HG03108 (cell line): ENCODE results near the gene NACC2.

Source experiments
- ATAC-seq: cut with Tn5 transposase; IDR thresholded peaks from one replicate; pipeline ENCODE4 v1.9.1; 2021; ENCODE audit warnings: moderate library complexity; ENCODE audit not compliant: unreplicated experiment

Gene NACC2

GRCh38 chr9:136002881-136003280 lies 92.2 kb downstream of the NACC2 start:
- ATAC-seq, result no peak

- no peak for ATAC-seq
These were observed 92.9 kb downstream of the NACC2 start for GRCh38 chr9:136002215-136002614.

DNA sequence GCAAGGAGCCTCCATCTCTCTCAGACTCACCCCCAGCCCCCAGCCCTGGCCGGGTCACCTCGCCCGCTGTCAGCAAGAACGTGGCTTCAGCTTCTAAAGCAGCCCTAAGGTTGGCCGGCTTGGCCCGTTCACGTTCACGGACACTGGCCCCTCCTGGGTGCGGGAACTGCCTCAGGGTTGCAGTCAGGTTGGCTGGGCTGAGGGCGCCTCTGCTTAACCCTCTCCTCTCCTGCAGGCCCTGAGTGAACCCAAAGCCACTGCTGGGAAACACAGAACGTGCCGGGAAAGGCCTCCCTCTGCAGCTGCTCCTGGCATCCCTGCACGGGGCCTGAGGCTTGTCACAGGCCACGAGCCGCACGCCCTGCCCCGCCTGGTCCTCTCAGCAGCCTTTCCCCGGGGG lies 93.9 kb downstream of the NACC2 start:
- no peak for ATAC-seq

GRCh38 chr9:135998410-135999071 lies 96.5 kb downstream of the NACC2 start:
- no peak for ATAC-seq

DNA sequence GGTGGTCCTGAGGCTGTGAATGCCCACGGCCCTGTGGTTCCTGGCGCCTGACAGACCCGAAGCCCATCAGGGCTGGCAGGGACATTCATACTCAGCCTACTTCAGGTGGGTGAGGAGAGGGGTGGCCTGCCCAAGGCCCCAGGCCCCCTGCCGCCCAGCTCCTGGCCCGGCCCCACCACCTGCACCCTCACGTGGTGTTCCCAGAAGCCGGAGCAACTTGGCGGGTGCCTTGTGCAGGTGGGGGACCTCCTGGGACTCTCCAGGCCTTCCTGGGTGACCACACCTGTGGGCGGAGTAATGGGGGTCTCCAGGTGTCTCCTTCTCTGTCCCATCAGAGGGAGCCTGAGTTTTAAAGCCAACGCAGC lies 97.1 kb downstream of the NACC2 start:
- ATAC-seq, result no peak

GRCh38 chr9:135997090-135998015 lies 97.7 kb downstream of the NACC2 start:
- ATAC-seq, result no peak

DNA sequence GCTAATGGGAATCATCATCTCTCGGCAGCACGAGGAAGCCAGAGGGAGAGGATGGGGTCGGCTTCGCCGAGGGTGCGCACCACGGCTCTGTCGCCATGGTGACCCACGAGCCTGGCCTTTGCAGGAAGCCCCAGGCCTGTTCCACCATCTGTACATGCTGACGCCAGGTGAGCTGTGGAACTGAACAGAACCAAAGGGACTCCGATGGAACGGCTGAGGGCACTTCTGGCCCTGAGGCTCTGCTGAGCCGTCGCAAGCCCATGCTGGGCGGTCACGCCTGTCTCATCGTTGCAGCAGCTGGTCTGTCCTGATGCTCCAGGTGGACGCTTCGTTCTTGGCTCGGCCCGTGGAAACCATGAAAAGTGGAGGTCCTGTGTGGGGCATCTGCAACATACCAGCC lies 99.3 kb downstream of the NACC2 start:
- ATAC-seq, result no peak

GRCh38 chr9:135994501-135995192 lies 100.4 kb downstream of the NACC2 start:
- no peak for ATAC-seq

GRCh38 chr9:135993765-135994500 lies 101.2 kb downstream of the NACC2 start:
- no peak for ATAC-seq

DNA sequence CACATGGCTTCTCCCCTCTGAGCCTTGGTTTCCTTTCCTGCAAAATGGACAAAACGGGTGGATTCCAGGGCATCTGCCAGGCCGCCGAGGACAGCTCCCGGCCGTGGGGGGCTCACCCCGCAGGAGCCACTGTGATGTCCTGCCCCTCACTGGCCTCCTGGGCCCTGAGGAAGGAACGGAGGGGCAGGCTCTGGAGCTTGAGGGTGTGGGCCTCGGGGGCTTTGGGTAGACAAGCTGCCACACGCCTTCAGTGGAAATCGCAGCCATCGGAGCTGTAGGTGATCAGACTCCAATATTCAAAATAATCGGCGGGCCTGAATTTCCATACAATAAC lies 101.7 kb downstream of the NACC2 start:
- ATAC-seq, result no peak

GRCh38 chr9:135992486-135993408 lies 102.3 kb downstream of the NACC2 start:
- no peak for ATAC-seq

- ATAC-seq, result no peak
These were observed 103.3 kb downstream of the NACC2 start for GRCh38 chr9:135991771-135992170.

- no peak for ATAC-seq
These were observed 104.3 kb downstream of the NACC2 start for GRCh38 chr9:135990468-135991429.

- ATAC-seq, result no peak
These were observed 105.2 kb downstream of the NACC2 start for GRCh38 chr9:135989722-135990467.

DNA sequence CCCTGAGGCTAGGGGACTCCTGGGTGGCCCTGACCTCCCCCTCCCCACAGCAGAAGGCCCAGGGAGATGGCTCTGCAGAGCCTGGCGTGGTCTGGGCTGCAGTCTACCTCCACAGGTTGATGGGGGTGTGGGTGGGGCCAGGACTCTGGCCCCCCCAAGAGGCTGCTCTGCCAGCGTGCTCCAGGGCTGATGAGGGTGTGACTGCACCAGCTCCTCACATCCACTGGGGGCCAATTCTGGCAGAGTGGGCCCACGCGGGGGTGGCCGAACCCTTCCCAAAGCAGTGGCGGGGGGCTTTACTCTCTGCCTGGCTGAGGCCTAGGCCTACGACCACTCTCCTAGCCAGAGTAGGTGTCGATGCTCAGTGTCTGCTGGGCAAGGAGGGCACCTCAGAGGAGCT lies 105.9 kb downstream of the NACC2 start:
- no peak for ATAC-seq

- ATAC-seq, result no peak
These were observed 106.6 kb downstream of the NACC2 start for GRCh38 chr9:135988493-135988892.

GRCh38 chr9:135987838-135988404 lies 107.2 kb downstream of the NACC2 start:
- no peak for ATAC-seq

GRCh38 chr9:135986605-135987004 lies 108.5 kb downstream of the NACC2 start:
- ATAC-seq, result no peak
